ENCODE data around the gene KIF3A.

Gene KIF3A

GRCh38 chr5:132677682-132678400 is 59.5 kb downstream of the KIF3A start:
- DNase-seq (ENCODE audit: insufficient read length, low spot score) = no peak

GRCh38 chr5:132677191-132677590 is 60.2 kb downstream of the KIF3A start:
- DNase-seq (ENCODE audit: insufficient read length, low spot score) (peak; percentile 98), FAIRE-seq (peak; percentile 84)
- TF ChIP-seq POLR2A (IDR thresholded peaks at IDR 0.05; ENCODE audit: low read depth, low read length) = no peak

More at GRCh38 chr5:132677682-132678400, 59.5 kb downstream of the KIF3A start:
- no peak for FAIRE-seq
- TF ChIP-seq POLR2A (IDR thresholded peaks at IDR 0.05; ENCODE audit: low read depth, low read length) = no peak

GRCh38 chr5:132675936-132676689 is 61.2 kb downstream of the KIF3A start:
- DNase-seq (ENCODE audit: insufficient read length, low spot score) = no peak
- no peak for TF ChIP-seq POLR2A (IDR thresholded peaks at IDR 0.05; ENCODE audit: low read depth, low read length)
- no peak for FAIRE-seq

GRCh38 chr5:132674671-132675506 is 62.5 kb downstream of the KIF3A start:
- TF ChIP-seq POLR2A (IDR thresholded peaks at IDR 0.05; ENCODE audit: low read depth, low read length) = no peak
- DNase-seq (ENCODE audit: insufficient read length, low spot score) (peak; percentile 78), FAIRE-seq (no peak)

GRCh38 chr5:132673939-132674630 is 63.3 kb downstream of the KIF3A start, which contains the start of gene IL4:
Gene IL4 (plus strand): TSS chr5:132673989. CDS start chr5:132674051, 62 bp downstream.
- DNase-seq (ENCODE audit: insufficient read length, low spot score) (no peak), FAIRE-seq (no peak)

GRCh38 chr5:132673488-132673887 is 63.9 kb downstream of the KIF3A start:
- no peak for FAIRE-seq

More at GRCh38 chr5:132673939-132674630, 63.3 kb downstream of the KIF3A start, which contains the start of gene IL4:
- no peak for TF ChIP-seq POLR2A (IDR thresholded peaks at IDR 0.05; ENCODE audit: low read depth, low read length)

GRCh38 chr5:132671000-132671399 is 66.3 kb downstream of the KIF3A start:
- FAIRE-seq = no peak
- TF ChIP-seq POLR2A (IDR thresholded peaks at IDR 0.05; ENCODE audit: low read depth, low read length) = no peak
- DNase-seq (ENCODE audit: insufficient read length, low spot score) = no peak

More at GRCh38 chr5:132673488-132673887, 63.9 kb downstream of the KIF3A start:
- DNase-seq (ENCODE audit: insufficient read length, low spot score) = no peak
- TF ChIP-seq POLR2A (IDR thresholded peaks at IDR 0.05; ENCODE audit: low read depth, low read length) = no peak

GRCh38 chr5:132669966-132670882 is 67.1 kb downstream of the KIF3A start:
- FAIRE-seq (no peak), DNase-seq (ENCODE audit: insufficient read length, low spot score) (no peak)
- no peak for TF ChIP-seq POLR2A (IDR thresholded peaks at IDR 0.05; ENCODE audit: low read depth, low read length)

GRCh38 chr5:132669455-132669820 is 67.9 kb downstream of the KIF3A start:
- DNase-seq (ENCODE audit: insufficient read length, low spot score) (no peak), FAIRE-seq (no peak)
- no peak for TF ChIP-seq POLR2A (IDR thresholded peaks at IDR 0.05; ENCODE audit: low read depth, low read length)

GRCh38 chr5:132668706-132669454 is 68.5 kb downstream of the KIF3A start:
- FAIRE-seq = no peak
- TF ChIP-seq POLR2A (IDR thresholded peaks at IDR 0.05; ENCODE audit: low read depth, low read length) = no peak
- DNase-seq (ENCODE audit: insufficient read length, low spot score) = no peak

GRCh38 chr5:132667761-132668705 is 69.3 kb downstream of the KIF3A start:
- DNase-seq (ENCODE audit: insufficient read length, low spot score) (no peak), FAIRE-seq (no peak)
- TF ChIP-seq POLR2A (IDR thresholded peaks at IDR 0.05; ENCODE audit: low read depth, low read length) = no peak
